Epithelial cell of esophagus (primary cell): ENCODE measurements around the gene CPZ.

Source experiments
- DNase-seq: peaks from one replicate; pipeline ENCODE4 v3.0.0; 2010; ENCODE audit warnings: low read depth
- H3K4me3 ChIP-seq: 2 replicates; pipeline ENCODE4 v1.5.1; 2011; ENCODE audit warnings: mild to moderate bottlenecking, low read length, control low read depth
- TF ChIP-seq, protein P1 (sequence below): IDR thresholded peaks from 2 replicates; pipeline ENCODE4 v1.5.1; 2011; ENCODE audit warnings: low read depth, mild to moderate bottlenecking, low read length, control low read depth, inconsistent platforms; ENCODE audit not compliant: insufficient read depth; ENCODE audit errors: missing control alignments

The CPZ gene

DNA sequence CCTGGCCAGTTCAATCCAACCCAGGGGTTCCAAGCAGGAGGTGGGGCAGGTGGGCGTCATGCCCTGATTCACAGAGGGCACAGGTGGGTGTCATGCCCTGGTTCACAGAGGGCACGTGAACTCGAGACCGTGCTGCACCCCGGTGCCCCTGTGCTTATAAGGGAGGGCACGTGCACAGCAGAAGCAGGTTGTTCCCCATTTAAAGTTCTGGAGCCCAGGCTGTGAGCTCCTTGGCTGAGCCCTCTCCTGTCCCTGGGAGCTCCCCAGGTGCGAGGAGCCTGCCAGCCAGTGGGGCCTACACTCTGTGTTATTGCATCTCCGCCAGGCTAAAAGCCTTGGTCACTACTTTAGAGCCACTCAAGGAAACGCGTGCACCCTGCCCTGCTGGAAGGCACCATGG is 3.2 kb upstream of the CPZ start:
- DNase-seq: no peak
- TF ChIP-seq, protein P1, sequence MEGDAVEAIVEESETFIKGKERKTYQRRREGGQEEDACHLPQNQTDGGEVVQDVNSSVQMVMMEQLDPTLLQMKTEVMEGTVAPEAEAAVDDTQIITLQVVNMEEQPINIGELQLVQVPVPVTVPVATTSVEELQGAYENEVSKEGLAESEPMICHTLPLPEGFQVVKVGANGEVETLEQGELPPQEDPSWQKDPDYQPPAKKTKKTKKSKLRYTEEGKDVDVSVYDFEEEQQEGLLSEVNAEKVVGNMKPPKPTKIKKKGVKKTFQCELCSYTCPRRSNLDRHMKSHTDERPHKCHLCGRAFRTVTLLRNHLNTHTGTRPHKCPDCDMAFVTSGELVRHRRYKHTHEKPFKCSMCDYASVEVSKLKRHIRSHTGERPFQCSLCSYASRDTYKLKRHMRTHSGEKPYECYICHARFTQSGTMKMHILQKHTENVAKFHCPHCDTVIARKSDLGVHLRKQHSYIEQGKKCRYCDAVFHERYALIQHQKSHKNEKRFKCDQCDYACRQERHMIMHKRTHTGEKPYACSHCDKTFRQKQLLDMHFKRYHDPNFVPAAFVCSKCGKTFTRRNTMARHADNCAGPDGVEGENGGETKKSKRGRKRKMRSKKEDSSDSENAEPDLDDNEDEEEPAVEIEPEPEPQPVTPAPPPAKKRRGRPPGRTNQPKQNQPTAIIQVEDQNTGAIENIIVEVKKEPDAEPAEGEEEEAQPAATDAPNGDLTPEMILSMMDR: no peak
- no peak overlapping the region for H3K4me3 ChIP-seq

DNA sequence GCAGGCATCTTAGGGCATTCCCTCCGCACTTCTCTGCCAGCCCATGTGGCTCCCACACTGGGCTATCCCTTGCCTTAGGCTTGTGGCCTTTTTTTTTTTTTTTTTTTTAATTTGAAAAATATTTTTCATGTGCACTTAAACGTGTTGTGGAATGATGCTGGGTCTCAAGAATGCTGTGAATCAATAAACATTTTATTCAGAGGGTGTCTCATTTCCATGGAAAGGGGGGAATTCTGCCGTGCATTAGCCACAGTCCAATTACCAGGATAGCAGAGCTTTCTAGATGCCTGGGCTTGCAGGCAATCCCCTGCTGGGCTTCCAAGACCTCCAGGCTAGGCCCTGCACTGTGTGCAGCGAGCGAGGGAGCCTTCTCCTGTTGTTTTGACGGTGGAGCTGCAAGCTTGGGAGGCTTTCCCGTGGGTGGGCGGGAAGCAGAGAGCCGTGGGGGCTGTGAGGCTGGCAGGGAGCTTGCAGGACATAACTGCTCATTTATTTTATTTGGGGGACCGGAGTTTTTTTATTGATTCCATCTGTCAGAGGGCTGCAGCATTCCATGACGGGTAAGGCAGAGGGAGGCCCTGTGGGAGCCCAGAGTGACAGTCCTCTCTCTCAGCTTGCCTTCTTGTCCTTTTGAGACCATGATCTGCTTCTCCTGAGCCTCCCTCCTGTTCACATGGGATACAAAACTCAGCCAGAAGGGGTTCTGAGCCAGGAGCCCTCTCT is 2.6 kb upstream of the CPZ start:
- DNase-seq: no peak
- TF ChIP-seq, protein P1: no peak

DNA sequence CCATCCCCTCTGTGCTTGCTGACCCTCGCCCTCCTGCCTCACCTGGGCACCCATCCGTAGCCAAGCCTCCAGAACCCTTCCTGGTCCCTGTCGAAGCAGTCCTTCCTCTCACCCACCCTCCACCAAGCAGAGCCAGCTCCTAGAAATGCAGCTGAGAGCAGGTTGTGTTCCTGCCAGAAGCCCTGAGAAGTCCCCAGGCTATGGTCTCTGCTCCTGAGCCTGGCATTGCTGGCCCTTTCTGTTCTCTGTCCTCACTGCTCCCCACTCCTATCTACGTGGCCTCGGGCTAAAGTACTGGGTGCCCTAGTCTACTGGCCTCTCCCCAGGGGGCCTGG is 2.1 kb upstream of the CPZ start:
- TF ChIP-seq, protein P1: no peak
- no peak for DNase-seq
- no peak overlapping the region for H3K4me3 ChIP-seq

More for the DNA sequence above, 2.6 kb upstream of the CPZ start:
- H3K4me3 ChIP-seq: no peak overlapping the region

DNA sequence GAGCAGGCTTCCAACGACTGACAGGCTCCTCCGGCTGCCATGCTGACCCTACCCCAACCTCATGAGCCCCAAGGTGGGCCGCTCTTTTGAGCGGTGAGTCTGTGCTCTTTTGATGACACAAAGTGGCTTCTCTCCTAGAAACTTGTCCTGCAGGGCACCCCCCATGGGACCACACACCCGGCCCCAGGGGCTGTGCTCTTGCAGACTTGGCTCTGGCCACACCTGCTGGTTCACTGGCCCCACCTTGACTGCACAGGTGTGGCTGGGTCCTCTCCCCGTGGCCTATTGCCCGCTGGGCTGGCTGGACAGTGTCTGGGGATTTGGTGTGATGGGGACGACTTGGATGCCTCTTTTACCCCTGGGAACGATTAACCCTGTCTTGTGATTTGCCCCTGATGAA is 1.5 kb upstream of the CPZ start:
- H3K4me3 ChIP-seq: no peak overlapping the region
- DNase-seq: no peak
- TF ChIP-seq, protein P1: no peak

DNA sequence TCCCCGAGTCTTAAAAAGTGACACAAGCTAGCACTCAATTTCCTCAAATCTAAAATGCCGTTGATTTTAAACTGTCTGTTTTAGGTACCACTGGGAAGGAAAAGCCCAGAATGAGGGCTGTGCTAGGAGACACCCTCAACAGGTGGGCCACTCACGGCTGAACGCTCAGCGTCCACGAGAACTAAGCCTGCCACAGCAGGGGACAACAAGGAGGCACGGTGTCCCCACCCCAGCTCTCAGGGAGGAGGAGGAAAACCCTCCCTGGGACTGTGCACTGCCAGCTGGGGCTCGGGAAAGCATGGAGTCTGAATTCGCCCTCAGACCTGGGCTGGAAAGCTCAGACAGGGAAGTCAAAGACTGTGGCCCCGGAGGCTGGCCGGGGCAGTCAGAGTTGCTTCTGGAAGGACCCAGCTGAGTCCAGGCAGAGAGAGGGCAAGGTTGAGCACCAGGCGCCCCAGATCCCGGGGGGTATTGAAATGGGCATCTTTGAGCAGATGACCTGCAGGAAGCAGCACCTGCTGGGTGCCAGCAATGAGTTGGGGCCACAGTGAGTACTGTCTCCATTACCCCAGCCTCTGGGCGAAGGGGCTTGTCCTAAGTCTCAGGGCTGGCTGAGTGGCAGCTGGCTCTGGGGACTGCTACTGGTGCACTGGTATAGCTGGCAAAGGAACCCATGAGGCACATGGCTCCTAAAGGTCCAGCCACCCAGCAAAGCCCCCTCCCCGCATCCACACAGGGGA is 769 bp upstream of the CPZ start:
- TF ChIP-seq, protein P1: no peak
- no peak overlapping the region for H3K4me3 ChIP-seq

DNA sequence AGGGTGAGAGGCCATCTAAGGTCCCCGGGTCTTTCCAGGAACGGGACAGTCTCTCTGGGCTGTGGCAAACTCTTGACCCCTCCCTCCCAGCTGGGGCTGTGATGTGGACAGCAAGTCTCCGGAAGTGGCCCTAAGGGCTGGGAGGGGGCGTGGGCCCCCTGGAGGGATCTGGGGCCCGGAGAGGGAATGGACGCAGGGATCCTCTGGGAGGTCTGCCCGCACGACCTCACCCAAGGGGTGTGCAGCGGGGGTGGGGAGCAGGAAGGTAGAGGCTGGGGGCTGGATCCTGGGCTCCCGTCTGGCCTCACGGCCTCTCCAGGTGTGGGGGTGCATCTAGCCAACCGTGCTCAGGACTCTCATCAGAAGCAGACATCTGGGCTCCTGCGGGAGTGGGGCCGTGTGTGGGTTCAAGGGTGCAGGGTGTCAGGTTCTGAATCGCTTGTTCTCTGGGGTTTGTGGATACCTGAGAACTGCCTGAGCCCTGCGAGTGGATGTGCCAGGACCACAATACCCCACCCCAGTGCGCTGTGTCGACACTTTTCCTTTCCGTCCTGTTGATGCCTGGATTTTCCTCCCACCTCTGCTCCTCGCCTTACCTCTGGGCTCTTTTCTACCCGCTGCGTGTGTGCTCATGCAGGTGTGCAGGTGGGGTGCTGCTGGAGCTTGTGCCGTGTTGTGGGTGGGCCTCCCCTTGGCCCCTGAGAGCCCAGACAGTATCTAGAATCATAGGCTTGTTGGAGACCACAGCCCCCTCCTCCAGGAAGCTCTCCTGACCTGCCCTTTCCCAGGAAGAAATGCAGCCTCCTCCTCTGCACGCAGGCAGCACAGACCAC is 915 bp downstream of the CPZ start:
- DNase-seq: no peak
- H3K4me3 ChIP-seq: no peak overlapping the region
- TF ChIP-seq, protein P1: no peak

More for the DNA sequence above, 769 bp upstream of the CPZ start:
- no peak for DNase-seq
